ENCODE data around the gene NDRG4. TPM values are rescaled to one million over a fixed set of nuclear protein-coding genes. Genes with fewer than 3 reads are reported as not detected.

NDRG4 gene
- total and polyA plus RNA-seq, 5 donors from 2014 or later = 0.15 to 0.52 (median 0.40) TPM; not detected in 2

- Histone ChIP-seq H3K9me3 (ENCODE audit: control insufficient read depth in 2 of 2, low read length in 2 of 2) (no peaks in the 10 kb centered on the region), H3K4me3 (ENCODE audit: low read depth, low read length) (no peak overlapping the region), H3K4me1 (ENCODE audit: control insufficient read depth, insufficient read depth, low read length, poor library complexity, severe bottlenecking) (peaks cover 15% of the 10 kb centered on the region), H3K27ac (ENCODE audit: insufficient read depth, low read length, poor library complexity, severe bottlenecking) (no peak overlapping the region), H3K36me3 (ENCODE audit: control insufficient read depth, insufficient read depth, low read length) (no peaks in the 10 kb centered on the region), H3K27me3 (ENCODE audit: control insufficient read depth, insufficient read depth, low read length) (no peaks in the 10 kb centered on the region)
- no peaks in the 10 kb centered on the region for H3K27me3 Mint-ChIP-seq
- no peak overlapping the region for H3K27ac Mint-ChIP-seq
- no peaks in the 10 kb centered on the region for H3K9me3 Mint-ChIP-seq
- peak overlapping the region in 1 of 4 donors; percentile 75 for H3K4me3 Mint-ChIP-seq
- DNase-seq (no peak), ATAC-seq (ENCODE audit: low read depth in 2 of 2) (no peak)
- peaks cover 0 to 36% (median 0%) of the 10 kb centered on the region in 4 donors for H3K4me1 Mint-ChIP-seq
- no peaks in the 10 kb centered on the region for H3K36me3 Mint-ChIP-seq
Measured at GRCh38 chr16:58497935-58498334, 2.0 kb upstream of the NDRG4 start.

- H3K27ac Mint-ChIP-seq = no peak overlapping the region
- H3K27me3 Mint-ChIP-seq = no peaks in the 10 kb centered on the region
- H3K4me1 Mint-ChIP-seq = peaks cover 0 to 36% (median 0%) of the 10 kb centered on the region in 4 donors
- Histone ChIP-seq H3K36me3 (ENCODE audit: control insufficient read depth, insufficient read depth, low read length) (no peaks in the 10 kb centered on the region), H3K4me1 (ENCODE audit: control insufficient read depth, insufficient read depth, low read length, poor library complexity, severe bottlenecking) (peaks cover 15% of the 10 kb centered on the region), H3K27ac (ENCODE audit: insufficient read depth, low read length, poor library complexity, severe bottlenecking) (no peak overlapping the region), H3K4me3 (ENCODE audit: low read depth, low read length) (no peak overlapping the region), H3K27me3 (ENCODE audit: control insufficient read depth, insufficient read depth, low read length) (no peaks in the 10 kb centered on the region), H3K9me3 (ENCODE audit: control insufficient read depth in 2 of 2, low read length in 2 of 2) (no peaks in the 10 kb centered on the region)
- DNase-seq = no peak
- H3K36me3 Mint-ChIP-seq = no peaks in the 10 kb centered on the region
- no peak for ATAC-seq (ENCODE audit: low read depth in 2 of 2)
- no peaks in the 10 kb centered on the region for H3K9me3 Mint-ChIP-seq
- peak overlapping the region in 1 of 4 donors; percentile 0 for H3K4me3 Mint-ChIP-seq
Measured at GRCh38 chr16:58498341-58499091, 1.4 kb upstream of the NDRG4 start.

GRCh38 chr16:58499092-58499511 lies 841 bp upstream of the NDRG4 start:
- Mint-ChIP-seq H3K27ac (no peak overlapping the region), H3K9me3 (no peaks in the 10 kb centered on the region), H3K4me1 (peaks cover 0 to 36% (median 0%) of the 10 kb centered on the region in 4 donors), H3K36me3 (no peaks in the 10 kb centered on the region), H3K4me3 (peak overlapping the region in 1 of 4 donors; percentile 0), H3K27me3 (no peaks in the 10 kb centered on the region)
- Histone ChIP-seq H3K9me3 (ENCODE audit: control insufficient read depth in 2 of 2, low read length in 2 of 2) (no peaks in the 10 kb centered on the region), H3K27me3 (ENCODE audit: control insufficient read depth, insufficient read depth, low read length) (no peaks in the 10 kb centered on the region), H3K27ac (ENCODE audit: insufficient read depth, low read length, poor library complexity, severe bottlenecking) (no peak overlapping the region), H3K36me3 (ENCODE audit: control insufficient read depth, insufficient read depth, low read length) (no peaks in the 10 kb centered on the region), H3K4me3 (ENCODE audit: low read depth, low read length) (no peak overlapping the region), H3K4me1 (ENCODE audit: control insufficient read depth, insufficient read depth, low read length, poor library complexity, severe bottlenecking) (peaks cover 15% of the 10 kb centered on the region)
- no peak for DNase-seq
- no peak for ATAC-seq (ENCODE audit: low read depth in 2 of 2)

GRCh38 chr16:58500430-58501241 lies 693 bp downstream of the NDRG4 start:
- Mint-ChIP-seq H3K4me3 (peak overlapping the region in 2 of 4 donors; percentile 74 to 80), H3K27ac (no peak overlapping the region), H3K36me3 (no peaks in the 10 kb centered on the region), H3K27me3 (peaks cover 4% of the 10 kb centered on the region), H3K4me1 (peaks cover 0 to 28% (median 0%) of the 10 kb centered on the region in 4 donors), H3K9me3 (no peaks in the 10 kb centered on the region)
- Histone ChIP-seq H3K27me3 (ENCODE audit: control insufficient read depth, insufficient read depth, low read length) (no peaks in the 10 kb centered on the region), H3K27ac (ENCODE audit: insufficient read depth, low read length, poor library complexity, severe bottlenecking) (no peak overlapping the region), H3K9me3 (ENCODE audit: control insufficient read depth in 2 of 2, low read length in 2 of 2) (no peaks in the 10 kb centered on the region), H3K4me3 (ENCODE audit: low read depth, low read length) (no peak overlapping the region), H3K4me1 (ENCODE audit: control insufficient read depth, insufficient read depth, low read length, poor library complexity, severe bottlenecking) (peaks cover 15% of the 10 kb centered on the region), H3K36me3 (ENCODE audit: control insufficient read depth, insufficient read depth, low read length) (no peaks in the 10 kb centered on the region)
- DNase-seq = no peak
- ATAC-seq (ENCODE audit: low read depth in 2 of 2) = peak; percentile 6

- ATAC-seq (ENCODE audit: low read depth in 2 of 2) (peak in 1 of 2 donors; percentile 21), DNase-seq (peak; percentile 17 to 33 (median 28))
- Histone ChIP-seq H3K27ac (ENCODE audit: insufficient read depth, low read length, poor library complexity, severe bottlenecking) (no peak overlapping the region), H3K4me1 (ENCODE audit: control insufficient read depth, insufficient read depth, low read length, poor library complexity, severe bottlenecking) (peaks cover 15% of the 10 kb centered on the region), H3K27me3 (ENCODE audit: control insufficient read depth, insufficient read depth, low read length) (no peaks in the 10 kb centered on the region), H3K9me3 (ENCODE audit: control insufficient read depth in 2 of 2, low read length in 2 of 2) (no peaks in the 10 kb centered on the region), H3K4me3 (ENCODE audit: low read depth, low read length) (no peak overlapping the region), H3K36me3 (ENCODE audit: control insufficient read depth, insufficient read depth, low read length) (no peaks in the 10 kb centered on the region)
- Mint-ChIP-seq H3K9me3 (no peaks in the 10 kb centered on the region), H3K36me3 (no peaks in the 10 kb centered on the region), H3K27me3 (peaks cover 4% of the 10 kb centered on the region), H3K4me1 (peaks cover 0 to 29% (median 0%) of the 10 kb centered on the region in 4 donors), H3K4me3 (peak overlapping the region in 3 of 4 donors; percentile 47 to 80 (median 74)), H3K27ac (peak overlapping the region in 1 of 3 donors; percentile 76)
Measured at GRCh38 chr16:58501242-58502131, 1.5 kb downstream of the NDRG4 start.

- H3K4me3 ChIP-seq (ENCODE audit: low read depth, low read length) = no peak overlapping the region
- peak overlapping the region in 2 of 4 donors; percentile 28 to 80 for H3K4me3 Mint-ChIP-seq
- no peaks in the 10 kb centered on the region for H3K36me3 Mint-ChIP-seq
- peaks cover 4% of the 10 kb centered on the region for H3K27me3 Mint-ChIP-seq
- no peak for DNase-seq
- no peak for ATAC-seq (ENCODE audit: low read depth in 2 of 2)
- peaks cover 0 to 25% (median 0%) of the 10 kb centered on the region in 4 donors for H3K4me1 Mint-ChIP-seq
- no peaks in the 10 kb centered on the region for H3K9me3 ChIP-seq (ENCODE audit: control insufficient read depth in 2 of 2, low read length in 2 of 2)
- peaks cover 15% of the 10 kb centered on the region for H3K4me1 ChIP-seq (ENCODE audit: control insufficient read depth, insufficient read depth, low read length, poor library complexity, severe bottlenecking)
- no peak overlapping the region for H3K27ac Mint-ChIP-seq
- H3K27ac ChIP-seq (ENCODE audit: insufficient read depth, low read length, poor library complexity, severe bottlenecking) = no peak overlapping the region
- H3K9me3 Mint-ChIP-seq = no peaks in the 10 kb centered on the region
- no peaks in the 10 kb centered on the region for H3K36me3 ChIP-seq (ENCODE audit: control insufficient read depth, insufficient read depth, low read length)
- no peaks in the 10 kb centered on the region for H3K27me3 ChIP-seq (ENCODE audit: control insufficient read depth, insufficient read depth, low read length)
Measured at GRCh38 chr16:58502217-58502921, 2.4 kb downstream of the NDRG4 start.
